Measurements from ENCODE around the gene GLYAT.

The GLYAT gene

GRCh38 chr11:58731819-58732218, at the start of gene GLYAT:
Gene GLYAT, minus strand, starts transcription at chr11:58731943. Its CDS starts 7,447 bp downstream, at chr11:58724496.
- no peak for DNase-seq

DNA sequence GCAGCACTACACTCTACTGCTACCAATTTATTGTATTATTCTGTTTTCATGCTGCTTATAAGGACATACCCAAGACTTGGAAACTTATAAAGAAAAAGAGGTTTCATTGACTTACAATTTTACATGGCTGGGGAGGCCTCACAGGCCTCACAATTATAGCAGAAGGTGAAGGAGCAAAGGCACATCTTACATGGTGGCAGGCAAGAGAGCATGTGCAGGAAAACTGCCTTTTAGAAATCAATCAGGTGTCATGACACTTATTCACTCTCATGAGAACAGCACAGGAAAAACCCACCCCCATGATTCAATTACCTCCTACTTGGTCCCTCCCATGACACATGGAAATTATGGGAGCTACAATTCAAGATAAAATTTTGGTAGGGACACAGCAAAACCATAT, 49.6 kb upstream of the GLYAT start:
- DNase-seq: no peak

DNA sequence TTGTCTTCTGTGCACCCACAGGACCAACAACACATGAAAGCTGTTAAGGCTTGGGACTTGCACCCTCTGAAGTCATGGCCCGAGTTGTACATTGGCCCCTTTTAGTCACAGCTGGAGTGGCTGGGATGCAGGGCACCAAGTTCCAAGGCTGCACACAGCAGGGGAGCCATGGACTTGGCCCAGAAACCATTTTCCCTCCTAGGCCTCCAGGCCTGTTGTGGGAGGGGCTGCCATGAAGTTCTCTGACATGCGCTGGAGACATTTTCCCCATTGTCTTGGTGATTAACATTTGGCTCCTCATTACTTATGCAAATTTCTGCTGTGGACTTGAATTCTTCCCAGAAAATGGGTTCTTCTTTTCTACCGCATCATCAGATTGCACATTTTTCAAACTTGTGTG, 48.8 kb upstream of the GLYAT start:
- DNase-seq: no peak

DNA sequence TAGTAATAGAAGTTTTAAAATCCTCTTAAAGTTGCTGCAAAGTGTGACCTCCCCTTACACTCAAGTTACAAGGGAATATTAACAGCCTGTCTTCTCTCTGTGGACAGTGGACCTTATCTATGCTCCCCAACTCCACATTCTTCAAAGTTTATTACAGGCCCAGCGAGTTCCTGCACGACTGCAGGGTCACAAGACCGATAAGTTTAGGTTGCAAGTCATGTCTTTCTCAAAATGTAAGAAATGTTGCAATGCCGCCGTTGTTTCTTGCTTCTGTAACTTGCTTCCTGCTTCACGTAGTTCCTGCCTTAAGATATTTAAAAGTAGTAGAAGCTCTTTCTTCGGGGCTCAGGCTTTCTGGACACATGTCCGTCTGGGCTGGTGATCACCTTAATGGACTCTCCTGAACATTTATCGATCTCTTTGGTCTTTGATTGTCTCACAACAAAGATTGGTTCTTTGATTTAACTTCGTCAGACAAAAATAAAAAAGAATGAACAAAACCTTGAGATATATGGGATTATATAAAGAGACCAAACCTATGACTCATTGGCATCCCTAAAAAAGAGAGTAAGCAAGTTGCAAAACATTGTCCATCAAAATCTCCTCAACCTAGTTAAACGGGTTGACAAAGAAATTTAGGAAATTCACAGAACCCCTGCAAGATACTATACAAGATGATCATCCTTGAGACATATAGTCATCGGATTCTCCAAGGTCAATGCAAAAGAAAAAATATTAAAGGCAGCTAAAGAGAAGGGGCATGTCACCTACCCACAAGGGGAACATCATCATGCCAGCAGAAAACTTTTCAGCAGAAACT, 45.4 kb upstream of the GLYAT start:
- no peak for DNase-seq

DNA sequence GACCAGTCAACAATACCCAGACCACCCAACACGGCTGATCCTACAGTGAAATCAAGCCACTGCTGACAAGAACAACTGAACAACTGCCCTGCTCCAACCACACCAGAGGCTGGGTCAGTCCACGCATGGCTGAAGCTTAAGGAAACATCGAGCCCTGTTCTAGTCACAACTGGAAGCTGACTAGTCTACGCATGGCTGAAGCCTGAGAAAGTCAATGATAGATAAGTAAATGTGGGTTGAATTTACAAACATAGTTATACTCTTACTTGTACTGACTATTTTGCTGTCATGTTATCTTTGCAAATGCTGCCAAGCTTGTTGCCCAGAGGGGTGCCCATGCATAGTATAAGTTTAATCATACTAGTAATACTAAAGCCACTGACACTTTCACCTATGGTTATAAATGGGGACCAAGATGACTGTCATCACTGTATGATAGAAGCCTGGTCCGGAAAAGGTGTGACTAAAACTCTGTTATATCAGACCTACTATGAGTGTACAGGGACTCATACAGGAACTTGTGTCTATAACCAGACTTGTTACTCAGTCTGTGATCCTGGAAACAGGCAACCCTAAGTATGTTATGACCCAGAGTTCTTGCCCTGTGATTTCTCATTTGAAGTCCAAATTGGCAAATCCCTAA, 43.4 kb upstream of the GLYAT start:
- DNase-seq: no peak

GRCh38 chr11:58774164-58774593, 42.4 kb upstream of the GLYAT start:
- no peak for DNase-seq

GRCh38 chr11:58773337-58773736, 41.6 kb upstream of the GLYAT start:
- DNase-seq: no peak

DNA sequence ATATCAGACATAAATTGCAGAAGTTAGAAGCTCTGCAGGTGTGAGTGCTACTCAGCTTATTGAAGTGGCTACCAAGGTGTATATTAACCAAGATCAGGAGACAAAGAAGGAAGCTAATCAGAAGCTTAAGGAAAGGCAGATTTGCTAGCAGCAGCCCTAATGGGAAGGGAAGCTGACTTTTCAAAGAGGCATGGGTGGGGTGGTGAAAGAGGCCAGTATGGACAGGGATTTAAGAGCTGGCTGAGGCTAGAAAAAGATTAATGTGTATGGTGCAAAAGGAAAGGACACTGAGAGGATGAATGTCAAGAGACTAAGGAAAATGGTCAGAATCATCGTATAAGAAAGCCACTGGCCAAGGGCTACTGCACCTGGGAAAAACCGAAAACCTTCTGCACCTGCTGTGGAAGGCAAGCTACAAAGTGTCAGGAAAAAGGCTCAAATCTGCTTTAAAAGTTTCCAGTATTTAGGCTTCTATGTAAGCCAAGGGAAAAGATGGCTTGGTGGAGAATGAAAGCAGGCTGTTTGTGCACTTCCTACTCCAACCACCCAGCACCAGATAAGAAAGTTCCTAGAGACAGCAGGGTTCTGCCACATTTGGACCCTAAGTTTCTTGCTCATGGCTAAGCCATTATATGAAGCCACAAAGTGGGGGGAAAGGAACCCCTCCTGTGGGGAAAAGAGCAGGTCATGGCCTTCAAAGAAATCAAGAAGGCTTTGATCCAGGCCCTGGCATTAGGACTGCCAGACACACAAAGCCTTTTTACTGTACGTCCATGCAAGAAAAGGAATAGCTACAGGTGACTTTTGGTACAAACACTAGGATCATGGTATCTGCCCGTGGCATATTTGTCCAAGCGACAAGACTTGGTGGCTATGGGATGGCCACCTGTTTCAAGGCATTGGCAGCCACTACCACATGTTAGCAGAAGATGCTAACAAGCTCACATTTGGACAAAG, 40.9 kb upstream of the GLYAT start:
- no peak for DNase-seq

- no peak for DNase-seq
These were observed 39.7 kb upstream of the GLYAT start for GRCh38 chr11:58771458-58771855.

- no peak for DNase-seq
These were observed 39.1 kb upstream of the GLYAT start for GRCh38 chr11:58770627-58771457.

DNA sequence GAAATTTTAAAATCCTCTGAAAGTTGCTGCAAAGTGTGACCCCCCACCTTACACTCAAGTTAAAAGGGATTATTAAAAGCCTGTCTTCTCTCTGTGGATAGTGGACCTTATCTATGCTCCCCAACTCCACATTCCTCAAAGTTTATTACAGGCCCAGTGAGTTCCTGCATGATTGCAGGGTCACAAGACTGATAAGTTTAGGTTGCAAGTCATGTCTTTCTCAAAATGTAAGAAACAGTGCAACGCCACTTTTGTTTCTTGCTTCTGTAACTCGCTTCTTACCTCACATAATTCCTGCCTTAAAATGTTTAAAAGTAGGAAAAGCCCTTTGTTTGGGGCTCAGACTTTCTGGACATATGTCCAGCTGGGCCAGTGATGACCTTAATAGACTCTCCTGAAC, 38.4 kb upstream of the GLYAT start:
- no peak for DNase-seq

DNA sequence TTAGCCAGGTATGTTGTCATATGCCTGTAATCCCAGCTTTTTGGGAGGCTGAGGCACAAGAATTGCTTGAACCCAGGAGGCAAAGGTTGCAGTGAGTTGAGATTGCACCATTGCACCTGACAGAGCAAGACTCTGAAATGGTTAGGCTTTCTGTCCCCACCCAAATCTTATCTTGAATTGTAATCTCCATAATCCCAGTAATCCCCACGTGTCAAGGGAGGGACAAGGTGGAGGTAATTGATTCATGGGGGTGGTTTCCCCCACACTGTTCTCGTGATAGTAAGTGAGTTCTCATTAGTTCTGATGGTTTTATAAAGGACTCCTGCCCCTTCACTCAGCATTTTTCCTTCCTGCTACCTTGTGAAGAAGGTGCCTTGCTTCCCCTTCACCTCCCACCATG, 37.6 kb upstream of the GLYAT start:
- DNase-seq: no peak

DNA sequence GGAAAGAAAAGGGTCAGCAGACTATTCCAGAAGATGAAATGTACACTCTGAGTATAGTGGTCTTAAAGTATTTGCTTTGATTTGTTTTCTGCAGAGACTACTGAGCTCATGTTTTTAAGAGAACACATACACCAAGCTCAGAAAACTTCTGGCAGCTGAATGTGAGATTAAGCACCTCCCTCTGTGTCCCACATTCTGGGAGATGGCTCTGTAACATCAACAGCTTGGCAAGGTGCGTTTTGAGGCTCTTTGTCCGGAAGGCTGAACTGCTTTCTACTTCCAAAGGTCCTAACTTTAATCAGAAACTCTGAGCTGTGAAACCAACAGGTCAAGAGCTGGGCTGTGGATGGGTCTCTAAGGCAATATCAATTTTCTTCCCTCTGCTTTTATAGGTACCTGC, 36.4 kb upstream of the GLYAT start:
- no peak for DNase-seq

GRCh38 chr11:58765078-58765477, 33.3 kb upstream of the GLYAT start:
- no peak for DNase-seq

- DNase-seq: no peak
These were observed 31.4 kb upstream of the GLYAT start for GRCh38 chr11:58763120-58763490.

GRCh38 chr11:58762284-58763119, 30.8 kb upstream of the GLYAT start:
- DNase-seq: no peak

GRCh38 chr11:58757439-58757838, 25.7 kb upstream of the GLYAT start:
- no peak for DNase-seq

DNA sequence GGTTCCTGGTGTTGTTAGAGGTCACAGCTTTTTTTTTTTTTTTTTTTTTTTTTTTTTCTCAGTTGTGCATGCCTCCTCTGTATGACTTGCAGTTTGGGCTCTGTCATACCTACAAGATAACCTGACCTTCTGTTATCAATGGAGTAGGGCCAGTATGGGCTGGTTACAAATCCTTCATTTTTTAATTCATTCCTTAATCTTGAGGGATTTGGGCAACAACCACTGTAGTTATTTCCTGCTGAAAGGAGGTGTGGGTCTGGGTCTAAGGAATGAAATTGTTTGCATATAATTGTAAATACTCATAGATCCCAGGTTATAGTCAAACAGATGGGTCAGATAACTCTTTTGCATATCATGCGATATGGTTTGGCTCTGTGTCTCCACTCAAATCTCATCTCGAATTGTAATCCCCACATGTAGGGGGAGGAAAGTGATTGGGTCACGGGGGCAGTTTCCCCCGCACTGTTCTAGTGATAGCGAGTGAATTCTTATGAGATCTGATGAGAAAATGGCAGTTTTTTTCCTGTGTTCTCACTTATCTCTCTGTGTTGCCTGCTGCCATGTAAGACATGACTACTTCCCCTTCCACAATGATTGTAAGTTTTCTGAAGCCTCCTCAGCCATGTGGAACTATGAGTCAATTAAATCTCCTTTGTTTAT, 14.1 kb upstream of the GLYAT start:
- DNase-seq: no peak

DNA sequence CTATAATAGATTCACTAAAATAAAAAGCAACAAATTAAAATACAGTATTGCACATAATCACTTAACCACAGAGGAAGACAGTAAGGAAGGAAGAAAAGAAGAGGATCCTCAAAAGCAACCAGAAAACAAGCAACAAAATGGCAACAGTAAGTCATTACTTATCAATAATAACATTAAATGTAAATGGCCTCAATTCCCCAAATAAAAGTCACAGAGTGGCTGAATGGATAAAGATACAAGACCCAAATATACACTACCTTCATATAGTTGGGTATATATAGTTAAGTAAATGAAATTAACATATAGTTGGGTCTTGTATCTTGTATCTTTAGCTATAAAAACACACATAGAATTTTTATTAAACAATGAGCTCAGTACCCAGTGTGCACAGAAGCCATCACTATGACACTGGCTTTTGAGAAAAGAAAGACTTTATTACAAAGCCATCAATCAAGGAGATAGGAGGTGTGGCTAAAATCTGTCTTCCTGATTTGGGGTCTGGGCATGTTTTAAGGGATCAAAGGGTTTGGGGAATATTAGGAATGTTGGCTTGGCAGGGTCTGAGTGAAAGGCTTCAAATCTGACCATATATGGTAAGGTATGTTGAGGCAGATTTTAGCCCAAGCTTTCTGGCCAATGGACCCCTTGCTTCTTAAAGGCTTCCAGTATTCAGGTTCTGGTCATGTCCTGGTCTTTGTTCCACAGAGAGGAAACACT, 13.4 kb upstream of the GLYAT start:
- no peak for DNase-seq
